ENCODE data around the gene RNF130. TPM values are rescaled to one million over a fixed set of nuclear protein-coding genes. Genes with fewer than 3 reads are reported as not detected.

Gene RNF130
- total RNA-seq, 1 donor from 2014 or later, result 103 TPM

- H3K9me3 ChIP-seq, result no peaks in the 10 kb centered on the region
- no peaks in the 10 kb centered on the region for H3K36me3 ChIP-seq
- H3K4me1 ChIP-seq, result peaks cover 27% of the 10 kb centered on the region
- DNase-seq (ENCODE audit: extremely low spot score in 2 of 2), result no peak
- no peaks in the 10 kb centered on the region for H3K27me3 ChIP-seq
- TF ChIP-seq POLR2A (IDR thresholded peaks at IDR 0.05) (no peak), POLR2AphosphoS5 (IDR thresholded peaks at IDR 0.05; ENCODE audit: insufficient read depth in 1 of 2, low read depth in 1 of 2) (peak in 1 of 2 donors; percentile 45), CTCF (IDR thresholded peaks at IDR 0.05) (no peak)
- H3K4me3 ChIP-seq, result peak overlapping the region; percentile 86 to 92
- intact Hi-C loops (cut with DNase I), result no loop called here
- peak overlapping the region; percentile 96 for H3K27ac ChIP-seq
These were observed 643 bp upstream of the RNF130 start for GRCh38 chr5:180072256-180072548.

- peak overlapping the region; percentile 86 to 92 for H3K4me3 ChIP-seq
- intact Hi-C loops (cut with DNase I), result no loop called here
- no peaks in the 10 kb centered on the region for H3K9me3 ChIP-seq
- no peaks in the 10 kb centered on the region for H3K36me3 ChIP-seq
- peak overlapping the region; percentile 96 for H3K27ac ChIP-seq
- H3K4me1 ChIP-seq, result peaks cover 27% of the 10 kb centered on the region
- TF ChIP-seq POLR2AphosphoS5 (IDR thresholded peaks at IDR 0.05; ENCODE audit: insufficient read depth in 1 of 2, low read depth in 1 of 2) (no peak), CTCF (IDR thresholded peaks at IDR 0.05) (no peak), POLR2A (IDR thresholded peaks at IDR 0.05) (no peak)
- H3K27me3 ChIP-seq, result no peaks in the 10 kb centered on the region
- no peak for DNase-seq (ENCODE audit: extremely low spot score in 2 of 2)
These were observed 616 bp downstream of the RNF130 start for GRCh38 chr5:180070756-180071530.

DNA sequence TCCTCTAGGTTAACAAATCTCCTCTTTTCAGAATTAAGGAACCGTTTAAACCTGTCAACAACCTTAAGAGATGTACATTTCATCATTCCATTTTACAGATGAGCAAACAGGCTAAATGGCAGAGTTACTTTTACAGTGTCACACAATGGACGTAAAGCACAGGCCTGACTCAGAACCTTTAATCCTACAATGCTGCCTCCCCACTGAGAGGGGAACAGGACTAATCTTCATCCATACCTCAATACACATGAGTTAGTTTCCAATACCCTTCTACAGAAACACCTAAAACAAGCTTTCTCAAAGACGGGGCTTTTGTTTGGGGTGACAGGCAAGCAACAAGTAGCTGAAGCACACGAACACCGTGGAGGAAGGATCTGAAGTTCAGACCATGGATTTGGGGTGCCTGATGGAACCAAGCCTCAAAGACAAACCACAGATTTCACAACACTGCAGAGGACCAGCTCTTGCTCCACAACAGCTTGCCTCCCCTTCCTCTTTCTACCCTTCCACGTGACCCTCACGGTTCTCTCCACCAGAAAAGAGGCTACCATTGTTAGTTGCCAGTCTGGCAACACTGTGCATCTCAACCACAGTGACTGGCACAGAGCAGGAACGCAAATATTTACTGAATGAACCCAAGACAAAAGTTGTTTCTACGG lies 1.8 kb downstream of the RNF130 start:
- intact Hi-C loops (cut with DNase I), result no loop called here
- H3K9me3 ChIP-seq, result no peaks in the 10 kb centered on the region
- DNase-seq (ENCODE audit: extremely low spot score in 2 of 2), result no peak
- peak overlapping the region; percentile 96 for H3K27ac ChIP-seq
- H3K36me3 ChIP-seq, result no peaks in the 10 kb centered on the region
- H3K4me1 ChIP-seq, result peaks cover 27% of the 10 kb centered on the region
- H3K4me3 ChIP-seq, result peak overlapping the region; percentile 86 to 92
- no peaks in the 10 kb centered on the region for H3K27me3 ChIP-seq
- no peak for TF ChIP-seq CTCF (IDR thresholded peaks at IDR 0.05)

GRCh38 chr5:180068519-180069090 lies 3.0 kb downstream of the RNF130 start:
- DNase-seq (ENCODE audit: extremely low spot score in 2 of 2), result no peak
- H3K36me3 ChIP-seq, result no peaks in the 10 kb centered on the region
- H3K9me3 ChIP-seq, result no peaks in the 10 kb centered on the region
- no peak overlapping the region for H3K4me3 ChIP-seq
- intact Hi-C loops (cut with DNase I), result no loop called here
- H3K27ac ChIP-seq, result no peak overlapping the region
- H3K4me1 ChIP-seq, result peaks cover 27% of the 10 kb centered on the region
- H3K27me3 ChIP-seq, result no peaks in the 10 kb centered on the region
- no peak for TF ChIP-seq CTCF (IDR thresholded peaks at IDR 0.05)
- TF ChIP-seq POLR2A (IDR thresholded peaks at IDR 0.05), result no peak
- TF ChIP-seq POLR2AphosphoS5 (IDR thresholded peaks at IDR 0.05; ENCODE audit: insufficient read depth in 1 of 2, low read depth in 1 of 2), result no peak

DNA sequence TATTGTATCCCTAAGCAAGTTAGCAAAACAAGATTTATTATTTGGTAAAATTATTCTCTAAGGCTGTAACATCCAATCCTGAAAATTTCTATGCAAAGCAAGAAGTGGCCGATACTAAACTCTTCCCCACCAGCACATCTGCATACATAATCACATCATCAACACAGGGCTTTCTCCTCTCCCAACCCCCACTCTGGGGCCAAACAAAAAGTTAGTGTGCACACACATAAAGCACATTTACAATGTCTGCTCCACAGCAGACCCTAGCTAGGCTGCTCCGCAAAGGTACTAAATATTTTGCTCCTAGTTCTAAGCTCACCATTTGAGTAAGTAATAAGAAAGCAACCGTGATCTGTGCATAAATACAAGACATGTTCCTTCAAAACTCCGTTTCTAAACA lies 3.6 kb downstream of the RNF130 start:
- H3K9me3 ChIP-seq, result no peaks in the 10 kb centered on the region
- intact Hi-C loops (cut with DNase I), result no loop called here
- H3K27ac ChIP-seq, result no peak overlapping the region
- no peaks in the 10 kb centered on the region for H3K27me3 ChIP-seq
- peaks cover 27% of the 10 kb centered on the region for H3K4me1 ChIP-seq
- TF ChIP-seq POLR2AphosphoS5 (IDR thresholded peaks at IDR 0.05; ENCODE audit: insufficient read depth in 1 of 2, low read depth in 1 of 2) (no peak), POLR2A (IDR thresholded peaks at IDR 0.05) (no peak), CTCF (IDR thresholded peaks at IDR 0.05) (no peak)
- DNase-seq (ENCODE audit: extremely low spot score in 2 of 2), result no peak
- H3K36me3 ChIP-seq, result no peaks in the 10 kb centered on the region
- H3K4me3 ChIP-seq, result no peak overlapping the region

Data from vagina (tissue), 2 donors.